GM20431 (cell line): ENCODE data around the gene CPXM2.

ENCODE experiments used
- in situ Hi-C: fragments of 300-500 bp; cut with MseI, MboI; formaldehyde crosslinking; loops from one replicate; pipeline ENCODE4 v1.15.0; 2020; ENCODE audit warnings: low sequenced_read_pairs; ENCODE audit not compliant: unreplicated experiment

The CPXM2 gene

GRCh38 chr10:123882177-123882576, 9.4 kb downstream of the CPXM2 start:
- in situ Hi-C loops: no loop called here

DNA sequence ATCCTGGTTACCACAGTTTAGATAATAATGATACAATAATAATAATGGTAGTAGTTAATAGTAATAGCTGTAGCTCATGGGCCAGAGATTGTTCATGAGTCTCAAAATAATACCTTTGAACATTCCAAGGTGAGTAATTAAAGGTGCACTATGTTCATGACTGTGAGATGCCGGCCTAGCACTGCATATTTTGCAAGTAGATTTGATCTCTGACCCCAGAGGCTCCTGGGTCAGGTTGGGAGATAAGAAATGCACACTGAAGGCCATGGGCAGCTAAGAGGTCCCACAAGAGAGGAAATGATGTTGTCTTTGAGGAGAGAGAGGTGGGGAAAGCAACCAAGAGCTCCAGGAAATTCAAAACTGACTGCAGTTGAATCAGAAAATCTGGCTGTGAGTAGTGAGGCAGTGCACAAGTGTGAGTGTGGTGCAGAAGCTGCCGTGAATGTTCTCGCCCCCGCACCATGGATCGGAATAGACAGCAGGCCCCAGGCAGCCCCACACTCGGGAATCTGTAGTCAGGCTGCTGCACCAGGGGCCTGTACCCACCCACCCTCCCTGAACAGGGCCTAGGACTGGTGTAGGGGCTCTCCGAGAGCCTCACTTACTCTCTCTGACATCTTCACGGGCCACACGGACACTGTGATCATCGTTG, 11.9 kb downstream of the CPXM2 start:
- in situ Hi-C loops: no loop called here

DNA sequence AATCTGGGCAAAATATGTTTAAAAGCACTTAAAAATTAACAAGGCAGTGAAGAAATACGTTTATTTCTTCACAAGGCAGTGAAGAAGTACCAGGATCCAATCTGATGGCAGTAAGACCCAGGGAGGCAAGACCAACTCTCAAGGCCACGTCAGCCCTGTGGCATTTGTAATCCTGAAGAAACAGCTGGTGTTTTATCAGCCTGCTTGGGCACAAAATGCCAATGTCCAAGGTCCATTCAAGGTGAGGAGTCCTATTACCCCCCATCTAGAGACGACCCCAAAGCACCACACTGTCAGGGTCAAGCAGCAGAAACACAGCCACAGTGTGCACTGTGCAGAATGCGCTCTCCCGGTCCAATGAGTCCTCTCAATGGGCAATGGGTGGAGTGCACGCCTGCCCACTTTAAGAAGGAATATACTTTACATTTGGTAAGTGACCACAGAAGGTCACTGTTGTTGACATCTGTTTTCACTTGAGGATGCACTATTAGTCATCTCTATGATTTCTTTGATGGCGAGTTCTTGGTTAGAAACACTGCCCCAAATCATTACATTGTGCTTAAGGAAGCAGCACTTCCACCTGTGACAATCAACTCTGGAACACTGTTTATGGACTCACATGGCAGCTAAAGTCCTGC, 12.8 kb downstream of the CPXM2 start:
- in situ Hi-C loops: no loop called here

DNA sequence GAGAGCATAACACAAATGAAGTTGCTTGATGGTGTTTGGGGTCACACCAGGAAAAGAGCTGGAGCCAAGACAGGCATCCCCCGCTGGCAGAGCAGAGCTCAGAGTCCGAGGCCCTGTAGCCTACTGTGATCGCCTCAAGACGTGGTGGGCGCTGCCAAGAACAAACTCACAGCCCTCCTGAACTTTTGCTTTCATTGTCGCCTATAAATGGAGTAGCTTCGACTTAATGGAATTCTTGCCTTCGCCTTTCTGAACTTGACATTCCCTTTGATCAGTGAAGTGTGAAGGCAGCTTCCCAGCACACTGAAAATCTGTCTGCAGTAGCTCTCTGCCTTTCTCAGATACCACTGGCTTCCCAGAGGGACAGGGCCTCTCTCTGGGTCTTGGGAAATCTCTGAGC, 21.3 kb downstream of the CPXM2 start:
- in situ Hi-C loops: no loop called here

- in situ Hi-C loops: no loop called here
These were observed 22.6 kb downstream of the CPXM2 start for GRCh38 chr10:123869020-123869414.

DNA sequence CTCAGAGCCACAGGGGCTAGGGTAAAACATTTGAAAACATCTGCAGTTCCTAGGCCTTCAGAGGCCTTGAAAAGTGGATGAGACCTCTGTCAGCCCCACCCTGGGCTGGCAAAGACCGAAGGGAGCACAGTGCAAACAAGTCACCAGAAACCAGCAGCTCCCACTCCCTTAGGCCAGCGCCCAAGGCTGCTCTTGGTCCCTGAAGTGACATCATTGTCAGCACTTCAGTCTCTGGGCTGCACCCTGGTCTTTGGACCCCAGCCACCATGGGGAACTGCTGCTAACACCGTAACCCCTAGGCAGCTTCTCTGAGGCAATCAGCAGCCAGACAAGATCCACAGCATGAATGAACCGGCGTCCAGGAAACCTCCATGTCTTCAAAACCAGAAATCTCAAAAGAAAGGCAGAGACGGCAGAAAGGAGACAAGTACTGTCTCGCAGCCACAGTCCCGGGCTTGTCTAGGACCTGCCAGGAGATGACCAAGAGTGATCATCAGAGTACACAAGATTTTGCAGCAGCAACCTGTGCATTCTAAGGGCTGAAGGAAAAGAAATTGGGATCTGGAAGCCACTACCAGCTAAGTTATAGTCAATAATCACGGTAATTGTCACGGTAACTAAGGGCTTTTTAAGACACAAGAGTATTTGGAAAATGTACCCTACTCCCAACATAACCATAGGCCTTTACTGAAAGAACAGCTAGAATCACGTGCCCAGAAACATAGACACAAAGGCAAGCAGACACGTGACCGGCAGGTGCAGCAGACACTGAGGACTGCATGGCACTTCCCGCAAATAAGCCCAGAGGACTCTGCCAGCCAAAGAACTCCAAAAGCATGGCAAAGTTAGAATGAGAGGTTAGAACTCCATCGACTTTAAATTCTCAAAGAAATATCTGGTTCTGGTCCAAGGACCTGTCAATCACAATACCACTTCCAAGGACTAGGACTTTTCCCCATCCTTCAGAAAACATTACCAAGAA, 23.3 kb downstream of the CPXM2 start:
- in situ Hi-C loops: no loop called here

- in situ Hi-C loops: no loop called here
These were observed 25.7 kb downstream of the CPXM2 start for GRCh38 chr10:123865880-123866279.

DNA sequence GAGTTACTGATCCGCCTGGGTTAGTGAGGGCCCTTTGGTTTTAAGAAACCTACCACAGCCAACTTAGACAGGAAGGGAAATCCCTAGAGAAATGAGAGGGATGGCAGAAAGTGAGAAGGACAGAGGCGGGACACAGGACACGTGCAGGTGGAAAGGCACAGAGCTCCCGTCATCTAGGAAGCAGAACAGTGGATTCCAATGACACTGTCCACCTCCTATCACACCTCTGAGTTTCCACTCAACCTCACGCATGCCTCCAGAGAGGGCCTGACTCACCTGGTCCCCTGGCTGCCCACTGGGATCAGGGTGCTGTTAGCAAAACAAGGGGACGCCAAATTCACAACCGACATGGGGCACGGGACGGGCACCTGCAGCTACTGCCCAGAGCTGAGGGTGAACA, 26.3 kb downstream of the CPXM2 start:
- in situ Hi-C loops: no loop called here

- in situ Hi-C loops: no loop called here
These were observed 26.7 kb downstream of the CPXM2 start for GRCh38 chr10:123864923-123865322.

DNA sequence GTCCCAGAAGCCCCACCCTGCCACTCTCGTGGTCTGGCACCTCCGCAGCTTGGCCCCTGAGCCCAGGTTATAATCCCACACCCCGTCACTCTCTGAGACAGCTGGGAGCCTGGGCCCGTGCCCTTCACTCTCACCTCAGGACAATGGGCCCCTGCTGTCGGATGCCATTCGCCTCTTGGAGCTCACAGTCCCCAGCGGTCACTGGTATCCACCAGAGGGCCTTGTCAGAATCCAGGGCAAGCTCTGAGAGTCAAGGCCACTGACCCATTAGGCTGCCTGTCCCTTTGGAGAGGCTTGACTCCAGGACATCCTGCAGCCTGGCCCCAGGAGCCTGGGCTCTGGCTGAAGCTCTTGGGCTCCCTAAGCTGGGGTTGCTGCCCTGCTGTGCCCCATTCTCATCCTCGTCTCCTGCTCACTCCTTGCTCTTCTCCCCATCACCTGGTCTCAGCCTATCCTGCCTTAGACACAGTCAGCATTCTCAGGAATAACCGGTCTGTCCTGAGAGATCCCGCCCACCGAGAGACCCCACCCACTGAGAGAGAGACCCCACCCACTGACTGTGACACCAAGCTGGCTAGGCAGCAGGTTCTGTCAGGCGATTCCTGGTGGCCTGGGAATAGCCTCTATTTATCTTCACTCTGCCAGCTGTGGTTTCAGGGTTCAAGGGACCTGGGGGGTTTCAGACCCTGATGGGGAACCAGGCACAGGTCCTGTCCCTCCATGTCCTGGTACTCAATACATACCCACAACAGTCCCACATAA, 27.7 kb downstream of the CPXM2 start:
- in situ Hi-C loops: no loop called here

GRCh38 chr10:123863183-123863575, 28.4 kb downstream of the CPXM2 start:
- in situ Hi-C loops: no loop called here

- in situ Hi-C loops: no loop called here
These were observed 29.0 kb downstream of the CPXM2 start for GRCh38 chr10:123862421-123863182.

DNA sequence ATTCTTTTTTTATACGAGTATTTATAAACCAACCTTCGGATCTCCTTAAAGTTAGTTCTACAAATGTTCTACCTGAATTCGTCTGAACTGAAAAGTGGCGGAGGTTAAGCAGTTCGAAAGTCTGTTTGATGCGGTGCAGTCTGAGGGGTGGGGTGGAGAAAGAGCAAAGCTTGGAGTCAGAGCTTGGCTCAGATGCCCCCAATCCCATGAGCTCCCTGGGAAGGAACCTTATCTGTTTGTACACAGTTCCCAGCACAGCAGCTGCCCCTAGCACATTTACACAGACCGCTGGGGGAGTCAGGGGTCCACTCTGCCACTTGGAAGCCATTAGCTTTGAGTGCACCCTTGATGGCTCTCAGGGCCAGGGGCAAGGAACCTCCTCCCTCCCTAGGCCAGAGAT, 30.8 kb downstream of the CPXM2 start:
- in situ Hi-C loops: no loop called here

GRCh38 chr10:123860209-123860608, 31.4 kb downstream of the CPXM2 start:
- in situ Hi-C loops: no loop called here

DNA sequence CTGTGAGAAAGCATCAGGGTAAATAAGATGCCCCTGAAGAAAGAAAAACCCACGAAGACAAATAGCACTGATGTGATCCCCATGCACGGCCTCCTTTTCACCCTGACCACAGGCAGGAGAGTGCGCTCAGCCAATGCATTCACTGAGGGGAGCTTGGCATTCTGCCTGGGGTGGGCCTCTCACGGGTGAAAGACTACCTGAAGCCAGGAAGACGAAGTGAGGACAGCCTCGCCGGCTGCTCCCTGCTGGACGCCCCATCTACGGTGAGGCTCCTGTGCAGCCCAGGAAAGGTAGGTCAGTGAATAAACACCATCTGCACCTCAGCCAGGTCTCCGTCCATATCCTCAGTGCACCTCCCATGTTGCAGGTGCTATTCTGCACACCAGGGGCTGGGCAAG, 32.0 kb downstream of the CPXM2 start:
- in situ Hi-C loops: no loop called here

- in situ Hi-C loops: no loop called here
These were observed 32.5 kb downstream of the CPXM2 start for GRCh38 chr10:123858907-123859652.

DNA sequence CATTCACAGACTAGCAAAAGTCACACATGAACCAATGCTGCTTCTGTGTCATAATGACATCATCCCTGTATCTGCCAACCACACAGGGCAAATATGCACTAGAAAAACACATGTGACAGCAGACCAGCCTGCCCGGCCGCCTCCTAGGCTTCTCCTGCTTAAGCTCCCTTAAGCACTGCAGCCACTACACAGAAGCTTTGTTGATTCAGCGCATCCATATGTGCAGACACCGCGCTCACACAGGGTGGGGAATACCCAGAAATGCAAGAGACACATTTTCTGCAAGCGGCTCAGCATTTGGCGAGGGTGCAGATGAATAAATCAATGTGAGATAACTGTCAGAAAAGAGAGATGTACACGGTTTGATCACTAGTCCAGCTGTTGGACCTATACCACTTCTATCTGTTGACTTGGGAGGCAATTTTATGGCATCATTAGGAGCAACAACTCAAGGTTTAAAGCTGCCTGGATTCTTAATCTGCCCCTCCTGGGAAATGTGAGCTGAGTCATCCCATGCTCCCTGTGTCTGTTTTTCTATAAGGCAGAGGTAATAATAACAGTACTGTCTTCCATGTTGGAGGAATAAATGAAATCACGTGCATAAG, 33.4 kb downstream of the CPXM2 start:
- in situ Hi-C loops: no loop called here

DNA sequence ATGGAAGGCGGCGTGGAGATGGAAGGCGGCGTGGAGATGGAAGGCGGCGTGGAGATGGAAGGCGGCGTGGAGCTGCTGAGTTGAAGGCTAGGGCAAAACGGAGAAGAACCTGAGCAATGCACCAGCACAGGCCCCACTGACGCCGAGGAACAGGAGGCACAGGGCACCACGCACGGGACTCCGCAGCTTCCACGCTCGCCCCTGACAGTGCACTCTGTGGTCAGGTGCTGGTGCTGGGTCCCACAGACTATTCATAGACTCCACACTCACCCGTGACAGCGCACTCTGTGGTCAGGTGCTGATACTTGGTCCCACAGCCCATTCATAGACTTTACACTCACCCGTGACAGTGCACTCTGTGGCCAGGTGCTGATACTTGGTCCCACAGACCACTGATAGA, 34.0 kb downstream of the CPXM2 start:
- in situ Hi-C loops: no loop called here
